GM18867 (cell line): ENCODE measurements around the gene TTYH1.

Experiments
- ATAC-seq: cut with Tn5 transposase; IDR thresholded peaks from one replicate; pipeline ENCODE4 v1.9.1; 2021; ENCODE audit warnings: mild to moderate bottlenecking, moderate library complexity; ENCODE audit not compliant: unreplicated experiment

The TTYH1 gene

DNA sequence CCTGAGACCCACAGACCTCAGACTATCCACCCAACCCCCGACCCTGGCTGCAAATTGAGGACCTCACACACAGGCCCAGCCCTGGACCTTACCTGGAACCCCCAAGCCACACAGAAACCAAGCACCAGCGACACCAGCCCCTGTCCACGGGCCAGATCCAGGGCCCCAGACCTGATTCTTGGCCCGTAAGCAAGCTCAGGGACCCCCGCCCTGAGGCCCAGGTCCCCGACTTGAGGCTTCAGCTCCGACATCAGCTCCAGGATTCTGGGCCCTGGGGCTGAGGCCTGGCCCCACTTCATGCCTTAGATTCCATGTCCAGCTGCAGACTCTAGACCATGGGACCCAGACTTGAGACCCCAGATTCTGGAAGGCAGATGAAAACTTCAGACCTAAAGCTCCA is 6.3 kb downstream of the TTYH1 start:
- ATAC-seq, result no peak

DNA sequence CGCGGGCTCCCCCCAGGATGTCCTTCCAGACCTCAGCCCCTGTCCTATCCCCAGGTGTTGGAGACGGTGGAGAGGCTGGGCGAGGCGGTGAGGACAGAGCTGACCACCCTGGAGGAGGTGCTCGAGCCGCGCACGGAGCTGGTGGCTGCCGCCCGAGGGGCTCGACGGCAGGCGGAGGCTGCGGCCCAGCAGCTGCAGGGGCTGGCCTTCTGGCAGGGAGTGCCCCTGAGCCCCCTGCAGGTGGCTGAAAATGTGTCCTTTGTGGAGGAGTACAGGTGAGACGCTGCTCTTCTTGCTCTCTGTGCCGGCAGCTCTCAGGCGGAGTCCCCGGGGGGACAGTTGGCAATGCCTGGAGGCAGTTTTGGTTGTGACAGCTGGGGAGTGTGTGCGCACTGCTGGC is 6.9 kb downstream of the TTYH1 start:
- ATAC-seq, result no peak

DNA sequence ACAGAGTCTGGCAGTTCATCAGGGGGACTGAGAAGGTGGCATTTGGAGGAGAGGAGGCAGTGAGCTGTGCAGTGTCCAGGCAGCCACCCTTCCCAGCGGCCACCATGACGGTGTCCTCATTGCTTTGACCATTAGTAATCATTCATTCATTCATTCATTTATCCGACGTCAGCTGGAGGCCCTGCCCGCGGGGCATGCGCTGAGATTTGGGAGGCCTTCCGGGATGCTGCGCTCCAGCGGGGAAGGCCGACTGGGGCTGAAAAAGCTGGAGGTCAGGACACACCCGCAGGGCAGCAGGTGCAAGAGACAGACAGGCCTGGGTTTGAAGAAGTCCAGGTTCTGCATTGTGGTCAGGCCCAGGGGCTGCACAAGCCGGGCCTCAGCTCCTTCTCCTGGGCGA is 8.9 kb downstream of the TTYH1 start:
- ATAC-seq, result no peak

DNA sequence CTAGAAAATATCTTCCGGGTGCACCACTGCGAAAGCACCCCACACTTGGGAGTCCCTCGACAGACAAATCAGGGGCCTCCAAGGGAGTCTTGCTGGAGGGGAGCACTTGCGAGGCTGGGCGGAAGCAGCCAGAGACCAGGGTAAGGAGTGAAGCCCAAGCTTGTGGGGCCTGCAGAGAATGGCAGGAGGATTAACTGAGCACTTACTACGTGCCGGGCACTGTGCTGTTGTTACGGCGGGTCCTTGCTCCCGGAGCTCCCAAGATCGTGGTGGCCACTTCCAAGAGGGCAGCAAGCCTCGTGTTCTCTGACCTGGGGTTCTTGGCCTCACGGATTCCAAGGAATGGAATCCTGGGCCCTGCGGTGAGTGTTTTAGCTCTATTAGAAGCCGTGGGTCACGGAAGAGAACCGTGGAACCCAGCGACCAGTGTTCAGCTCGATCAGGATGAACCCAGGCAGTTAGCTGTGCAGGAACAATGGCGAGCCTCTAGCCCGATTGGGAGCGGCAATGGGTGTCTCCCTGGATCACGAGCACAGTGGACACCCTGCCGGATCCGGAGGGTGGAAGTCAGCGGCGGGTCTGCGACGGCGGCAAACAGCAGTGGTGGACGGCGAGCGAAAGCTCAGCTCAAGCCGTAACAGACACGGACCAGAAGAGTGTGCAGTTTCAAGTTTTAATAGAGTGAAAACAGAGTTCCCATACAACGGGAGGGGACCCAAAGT is 9.6 kb downstream of the TTYH1 start:
- no peak for ATAC-seq

DNA sequence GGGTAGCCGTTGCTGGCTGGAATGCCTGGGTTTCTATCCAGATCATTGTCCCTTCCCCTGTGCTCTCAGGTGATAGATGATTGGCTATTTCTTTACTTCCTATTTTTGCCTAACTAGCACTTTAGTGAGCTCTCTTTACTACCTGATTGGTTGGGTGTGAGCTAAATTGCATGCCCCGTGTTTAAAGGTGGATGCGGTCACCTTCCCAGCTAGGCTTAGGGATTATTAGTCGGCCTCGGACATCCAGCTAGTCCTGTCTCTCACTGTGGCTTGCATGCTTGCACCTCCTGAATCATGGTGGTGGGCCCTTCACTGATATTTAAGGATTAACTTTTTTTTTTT is 10.1 kb downstream of the TTYH1 start:
- no peak for ATAC-seq

DNA sequence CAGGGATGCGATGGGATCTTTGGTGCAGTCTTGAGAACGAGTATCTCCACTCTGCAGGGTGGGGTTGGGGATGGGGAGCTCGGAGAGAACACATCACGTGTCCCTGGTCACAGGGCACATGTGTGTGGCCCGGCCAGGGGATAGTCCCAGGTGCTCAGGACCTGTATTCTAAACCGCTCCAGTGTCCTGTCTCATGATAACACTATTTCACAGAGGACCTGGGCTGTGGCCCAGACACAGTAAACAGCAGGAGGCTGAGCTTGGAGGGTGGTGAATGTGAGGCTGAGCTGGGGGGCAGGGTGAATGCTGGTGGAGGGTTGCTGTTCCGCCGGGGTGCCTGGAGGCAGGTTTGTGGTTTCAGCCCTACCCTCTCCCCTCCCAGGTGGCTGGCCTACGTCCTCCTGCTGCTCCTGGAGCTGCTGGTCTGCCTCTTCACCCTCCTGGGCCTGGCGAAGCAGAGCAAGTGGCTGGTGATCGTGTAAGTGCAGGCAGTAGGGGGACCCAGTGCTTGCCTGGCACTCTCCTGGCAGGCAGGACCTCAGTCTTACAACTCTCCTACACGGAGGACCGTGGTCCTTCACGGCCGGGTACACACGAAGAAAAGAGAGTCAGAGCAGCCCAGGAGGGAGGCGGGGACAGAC is 11.1 kb downstream of the TTYH1 start:
- ATAC-seq, result no peak

DNA sequence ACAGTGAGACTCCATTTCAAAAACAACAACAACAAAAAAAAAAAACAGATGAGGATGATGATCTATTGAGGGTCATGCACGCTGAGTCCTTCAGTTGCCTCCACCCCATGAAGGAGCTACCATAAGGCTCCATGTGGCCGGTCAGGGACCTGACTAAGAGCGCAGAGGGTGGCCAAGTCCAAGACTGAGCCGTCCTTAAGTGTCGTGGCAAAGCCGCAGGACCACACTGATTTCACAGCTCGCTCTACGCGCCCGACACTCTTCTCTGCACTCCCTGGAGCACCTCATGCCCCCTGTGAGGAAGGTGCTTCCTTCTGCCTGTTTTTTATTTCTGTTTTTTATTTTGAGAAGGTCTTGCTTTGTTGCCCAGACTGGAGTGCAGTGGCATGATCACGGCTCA is 12.3 kb downstream of the TTYH1 start:
- ATAC-seq, result no peak

DNA sequence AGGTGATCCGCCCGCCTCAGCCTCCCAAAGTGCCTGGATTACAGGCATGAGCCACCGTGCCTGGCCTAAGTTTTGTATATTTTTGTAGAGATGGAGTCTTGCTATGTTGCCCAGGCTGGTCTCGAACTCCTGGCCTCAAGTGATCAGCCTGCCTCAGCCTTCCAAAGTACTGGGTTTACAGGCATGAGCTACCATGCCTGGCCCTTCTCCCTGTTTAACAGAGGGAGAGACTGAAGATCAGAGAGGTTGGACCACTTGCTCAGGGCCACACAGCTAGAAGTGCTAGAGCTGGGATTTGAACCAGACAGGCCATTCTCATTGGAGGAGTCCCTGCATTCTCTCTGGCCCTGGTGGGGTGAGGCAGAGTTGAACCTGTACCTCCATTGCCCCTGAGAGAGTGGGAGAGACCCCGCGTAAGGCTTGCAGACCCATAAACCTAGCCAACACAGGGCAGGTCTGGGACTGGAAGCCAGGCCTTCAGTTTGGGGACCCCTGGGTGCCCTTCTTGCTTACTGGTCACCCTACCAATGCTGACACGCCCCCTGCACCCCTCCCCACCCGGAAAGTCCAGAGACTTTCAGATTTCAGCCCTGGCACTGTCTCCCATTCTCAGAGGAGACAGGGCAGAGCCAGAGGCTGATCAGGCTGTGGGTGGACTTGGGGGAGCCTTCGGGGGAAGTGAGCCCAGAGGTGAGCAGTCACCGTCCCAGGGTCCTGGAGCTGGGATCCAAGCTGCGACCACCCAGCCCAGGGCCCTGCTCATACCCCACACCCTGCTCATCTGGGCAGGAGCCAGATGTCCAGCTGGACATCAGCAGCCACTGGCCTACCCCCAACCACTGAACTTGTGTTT is 13.3 kb downstream of the TTYH1 start:
- no peak for ATAC-seq

DNA sequence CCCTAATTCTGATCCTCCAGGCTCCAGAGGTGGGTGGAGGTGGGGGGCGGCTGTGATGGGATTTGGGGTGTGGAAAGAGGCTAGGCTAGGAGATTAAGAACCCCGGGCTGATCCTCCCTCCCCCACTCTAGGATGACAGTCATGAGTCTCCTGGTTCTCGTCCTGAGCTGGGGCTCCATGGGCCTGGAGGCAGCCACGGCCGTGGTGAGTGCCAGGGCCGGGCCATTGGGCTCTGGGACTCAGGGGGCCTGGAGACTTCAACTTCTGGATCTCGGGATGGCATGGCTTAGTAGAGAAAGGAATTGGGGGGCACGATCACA is 13.9 kb downstream of the TTYH1 start:
- ATAC-seq, result no peak

DNA sequence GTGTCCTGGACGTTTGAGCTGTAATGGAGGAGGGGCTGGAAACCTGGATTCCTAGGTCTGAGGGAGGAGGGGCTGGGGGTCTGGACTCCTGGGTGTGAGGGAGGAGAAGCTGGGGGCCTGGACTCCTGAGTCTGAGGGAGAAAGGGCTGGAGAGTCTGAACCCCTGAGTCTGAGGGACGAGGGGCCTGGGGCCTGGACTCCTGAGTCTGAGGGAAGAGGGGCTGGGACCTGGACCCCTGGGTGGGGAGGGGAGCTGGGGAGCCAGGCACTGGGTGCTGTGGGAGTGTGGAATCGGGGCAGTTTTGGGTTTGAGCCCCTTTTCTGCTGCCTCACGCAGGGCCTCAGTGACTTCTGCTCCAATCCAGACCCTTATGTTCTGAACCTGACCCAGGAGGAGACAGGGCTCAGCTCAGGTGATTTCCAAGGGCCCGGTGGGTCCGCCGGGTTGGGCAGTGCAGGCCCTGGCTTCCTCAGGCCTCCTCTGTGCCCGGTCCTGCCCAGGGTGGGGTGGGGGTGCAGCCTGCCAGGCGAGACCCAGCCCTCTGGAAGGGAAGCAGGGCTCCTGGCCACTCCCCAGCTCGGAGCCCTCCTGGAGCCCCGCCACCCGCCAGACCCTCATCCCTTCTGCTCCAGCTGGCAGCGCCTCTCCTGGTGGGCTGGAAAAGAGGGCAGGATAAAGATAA is 14.4 kb downstream of the TTYH1 start:
- no peak for ATAC-seq

DNA sequence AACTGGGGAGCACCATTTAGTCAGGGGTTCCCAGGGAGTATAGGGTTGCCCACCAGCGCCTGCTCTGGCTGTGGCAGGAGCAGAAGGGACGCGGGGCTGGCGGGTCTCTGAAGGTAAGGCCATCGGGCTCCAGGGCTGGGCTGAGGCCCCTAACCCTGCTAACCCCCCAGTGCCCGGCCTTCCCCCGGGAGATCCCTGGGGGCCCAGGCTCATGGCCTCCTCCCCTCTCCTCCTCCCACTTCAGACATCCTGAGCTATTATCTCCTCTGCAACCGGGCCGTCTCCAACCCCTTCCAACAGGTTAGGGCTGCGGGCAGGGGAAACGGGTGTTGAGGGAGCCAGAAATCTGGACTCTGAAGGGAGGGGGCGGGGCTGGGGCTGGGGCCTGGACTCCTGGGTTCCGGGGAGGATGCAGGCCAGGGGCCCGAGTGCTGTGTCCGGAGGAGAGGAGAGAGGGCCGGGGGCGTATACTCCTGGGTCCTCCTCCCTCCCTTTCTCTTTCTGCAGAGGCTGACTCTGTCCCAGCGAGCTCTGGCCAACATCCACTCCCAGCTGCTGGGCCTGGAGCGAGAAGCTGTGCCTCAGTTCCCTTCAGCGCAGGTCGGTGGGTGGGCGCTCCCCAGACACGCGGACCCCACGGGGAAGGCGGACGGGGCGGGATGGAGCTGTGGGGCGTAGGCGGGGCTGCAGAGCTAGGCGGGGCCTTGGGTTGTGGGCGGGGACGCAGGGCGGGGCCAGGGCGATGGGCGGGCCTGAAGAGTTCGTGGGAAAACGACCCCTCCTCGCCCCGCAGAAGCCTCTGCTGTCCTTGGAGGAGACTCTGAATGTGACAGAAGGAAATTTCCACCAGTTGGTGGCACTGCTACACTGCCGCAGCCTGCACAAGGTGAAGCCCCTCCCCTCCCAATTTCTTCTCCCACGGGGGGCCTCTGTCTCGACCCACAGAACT is 15.3 kb downstream of the TTYH1 start:
- no peak for ATAC-seq

DNA sequence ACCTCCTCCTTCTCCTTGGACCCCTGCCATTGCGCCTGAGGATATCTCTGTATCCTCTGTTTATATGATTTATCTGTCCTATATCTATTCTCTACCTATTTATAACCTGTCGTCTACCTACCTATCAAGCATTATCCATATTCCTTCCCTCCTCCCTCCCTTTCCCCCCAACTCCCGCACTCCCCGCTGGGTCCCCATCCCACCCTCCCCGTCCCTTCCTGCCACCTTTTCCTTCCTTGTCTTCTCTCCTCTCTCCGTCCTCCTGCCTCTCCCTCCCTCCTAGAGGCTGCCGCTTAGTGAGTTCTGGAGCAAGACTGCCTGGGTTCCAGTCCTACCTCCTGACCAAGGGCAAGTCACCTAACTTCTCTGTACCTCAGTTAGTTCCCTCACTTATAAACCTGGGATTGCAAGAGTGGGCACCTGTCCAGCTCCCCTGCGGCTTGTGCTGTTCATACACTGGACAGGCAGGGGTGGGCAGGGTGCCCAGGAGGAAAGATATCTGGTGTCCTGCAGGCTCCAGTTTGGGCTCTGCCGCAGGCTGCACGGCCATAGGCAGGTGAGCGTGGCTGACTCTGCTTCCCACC is 16.1 kb downstream of the TTYH1 start:
- no peak for ATAC-seq

DNA sequence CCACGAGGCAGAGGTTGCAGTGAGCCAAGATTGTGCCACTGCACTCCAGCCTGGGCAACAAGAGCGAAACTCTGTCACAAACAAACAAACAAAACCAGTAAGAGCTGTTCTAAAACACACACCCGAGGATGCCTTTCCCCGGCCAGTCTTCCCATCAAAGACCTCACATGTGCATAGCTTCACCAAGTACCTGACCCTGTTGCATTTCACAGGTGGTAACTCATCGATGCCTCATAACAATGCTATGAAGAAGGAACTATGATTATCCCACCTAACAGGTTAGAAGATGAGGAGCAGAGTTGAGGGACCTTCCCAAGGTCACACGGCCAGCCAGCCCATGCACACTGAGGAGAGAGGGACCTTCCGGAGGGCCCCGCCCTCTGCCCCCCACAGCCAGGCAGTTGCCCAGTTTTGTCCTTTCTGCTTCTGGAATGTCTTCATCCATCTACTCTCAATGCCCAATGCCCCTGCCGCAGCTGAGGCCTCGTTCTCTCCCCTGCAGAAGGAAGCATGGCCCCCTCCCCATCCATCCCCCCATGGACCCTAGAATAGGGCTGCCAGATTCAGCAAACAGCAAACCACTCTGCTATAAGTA is 17.0 kb downstream of the TTYH1 start:
- no peak for ATAC-seq

DNA sequence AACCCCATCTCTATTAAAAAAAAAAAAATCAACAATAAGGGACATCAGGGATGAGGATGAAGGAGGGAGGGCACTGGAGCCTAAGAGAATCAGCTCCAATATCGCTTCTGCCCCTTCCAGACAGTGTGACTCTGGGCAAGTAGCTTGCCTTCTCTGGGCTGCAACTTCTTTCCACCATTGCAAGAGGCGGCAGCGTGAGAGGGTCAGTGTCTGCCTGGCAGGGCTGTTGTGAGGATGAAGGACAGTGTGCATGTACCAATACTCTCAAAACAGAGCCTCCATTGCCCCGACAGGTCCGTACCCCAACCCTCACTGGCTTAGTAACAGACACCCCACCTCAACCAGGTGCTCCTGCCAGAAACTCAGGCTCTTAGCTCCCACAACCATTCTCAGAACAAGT is 18.4 kb downstream of the TTYH1 start:
- no peak for ATAC-seq

DNA sequence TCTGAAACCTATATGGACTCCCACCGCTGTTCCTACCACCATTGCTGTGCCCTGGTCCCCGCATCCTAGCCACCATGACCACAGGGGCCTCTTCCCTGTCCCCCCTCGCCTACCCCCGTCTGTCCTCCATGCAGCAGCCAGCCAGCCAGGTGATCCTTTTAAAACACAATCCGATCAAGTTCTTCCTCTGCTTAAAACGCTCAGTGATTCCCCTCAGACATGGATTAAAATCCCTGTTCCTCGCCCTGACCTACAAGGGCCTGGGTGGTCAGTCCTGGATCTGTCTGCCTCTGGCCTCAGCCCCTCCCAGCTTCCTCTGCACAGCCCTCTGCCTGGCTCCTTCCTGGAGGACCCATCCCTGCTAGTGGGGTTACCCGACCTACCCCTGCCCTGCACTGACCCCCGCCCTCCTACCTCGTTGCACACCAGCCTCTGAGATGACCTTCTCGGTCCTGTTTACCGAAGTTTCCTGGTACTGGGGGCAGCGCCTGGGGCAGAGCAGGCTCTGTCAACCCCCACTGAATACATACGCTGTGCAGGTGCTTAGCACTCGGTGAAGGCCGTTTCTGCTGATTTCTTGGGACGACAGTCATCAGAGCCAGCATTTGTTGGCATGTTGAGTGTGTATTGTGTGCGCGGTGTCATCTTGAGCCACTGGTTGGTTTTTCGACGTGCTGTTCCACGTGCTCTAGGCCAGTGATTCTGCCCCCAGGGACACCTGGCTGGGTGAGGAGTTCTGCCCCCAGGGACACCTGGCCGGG is 19.0 kb downstream of the TTYH1 start:
- ATAC-seq, result no peak

DNA sequence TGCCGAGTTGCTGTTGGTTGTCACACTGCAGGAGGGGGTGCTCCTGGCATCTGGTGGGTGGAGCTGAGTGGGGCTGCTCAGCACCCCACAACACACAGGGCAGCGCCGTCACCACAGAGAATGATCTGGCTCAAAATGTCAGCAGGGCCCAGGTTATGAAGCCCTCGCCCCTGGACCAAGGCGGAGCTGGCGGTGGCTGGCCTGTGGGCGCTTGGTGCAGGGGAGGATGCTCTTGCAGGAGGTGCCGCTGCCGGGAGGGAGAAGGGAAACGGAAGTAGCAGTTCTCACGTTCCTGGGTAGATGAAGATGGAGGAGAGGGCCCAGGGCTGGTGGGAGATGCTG is 19.6 kb downstream of the TTYH1 start:
- ATAC-seq, result no peak

DNA sequence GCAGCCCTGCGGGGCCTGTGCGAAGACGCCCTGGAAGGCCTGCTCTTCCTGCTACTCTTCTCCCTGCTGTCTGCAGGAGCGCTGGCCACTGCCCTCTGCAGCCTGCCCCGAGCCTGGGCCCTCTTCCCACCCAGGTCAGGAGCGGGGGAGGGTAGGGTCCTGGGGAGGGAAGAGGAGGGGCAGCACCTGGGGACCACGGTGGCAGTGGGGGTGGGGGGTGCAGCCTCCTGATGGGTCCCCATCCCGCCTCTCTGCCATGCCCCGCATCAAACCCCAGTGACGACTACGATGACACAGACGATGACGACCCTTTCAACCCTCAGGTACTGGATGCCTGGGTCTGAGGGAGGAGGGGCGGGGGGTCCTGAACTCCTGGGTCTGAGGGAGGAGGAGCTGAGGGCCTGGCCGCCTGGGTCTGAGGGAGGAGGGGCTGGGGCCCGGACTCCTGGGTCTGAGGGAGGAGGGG is 20.3 kb downstream of the TTYH1 start:
- no peak for ATAC-seq

DNA sequence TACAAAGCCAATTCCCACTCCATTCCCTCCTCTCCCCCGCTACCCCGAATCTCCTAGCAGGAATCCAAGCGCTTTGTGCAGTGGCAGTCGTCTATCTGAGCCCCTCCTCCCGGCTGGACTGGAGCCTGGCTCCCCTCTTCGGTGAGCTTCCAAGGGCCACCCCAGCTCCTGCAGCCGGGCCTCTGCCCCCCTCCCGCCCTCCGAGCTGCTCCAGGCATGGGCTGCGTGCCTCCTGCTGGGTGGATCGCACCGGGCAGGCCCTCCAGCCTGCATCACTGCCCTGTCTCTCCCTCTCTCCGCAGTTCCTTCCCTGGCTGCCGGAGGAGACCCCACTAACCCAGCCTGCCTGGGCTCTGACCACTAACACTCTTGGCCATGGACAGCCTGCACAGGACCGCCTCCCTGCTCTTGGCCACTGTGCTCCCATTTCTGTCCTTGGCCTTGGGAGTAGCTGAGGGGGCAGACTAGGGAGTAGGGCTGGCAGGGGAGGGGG is 20.8 kb downstream of the TTYH1 start:
- ATAC-seq, result no peak
